OCI-LY1 (cell line): ENCODE results near the gene ZNF688.

Source experiments
- H2AFZ ChIP-seq: fragments of 200-600 bp; sonication (generic), shearing (Covaris generic); 2 replicates; pipeline ENCODE4 v1.6.0; 2014; ENCODE audit warnings: antibody characterized with exemption, mild to moderate bottlenecking, low read length
- H3F3A ChIP-seq: fragments of 200-600 bp; sonication (generic), shearing (Covaris generic); 2 replicates; pipeline ENCODE4 v1.6.0; 2014; ENCODE audit warnings: mild to moderate bottlenecking, antibody characterized with exemption, low read length, moderate library complexity; ENCODE audit not compliant: insufficient read depth
- H3K27ac ChIP-seq: fragments of 200-600 bp; sonication (generic); 2 replicates; pipeline ENCODE4 v1.5.1; 2014; ENCODE audit warnings: low read length, mixed run types, mild to moderate bottlenecking, low read depth; ENCODE audit not compliant: poor library complexity, severe bottlenecking
- H3K27me3 ChIP-seq: fragments of 200-600 bp; sonication (generic); 2 replicates; pipeline ENCODE4 v1.6.0; 2014; ENCODE audit warnings: antibody characterized with exemption, mild to moderate bottlenecking, low read length, moderate library complexity; ENCODE audit not compliant: insufficient read depth
- H3K36me3 ChIP-seq: fragments of 200-600 bp; sonication (generic); 2 replicates; pipeline ENCODE4 v1.6.1; 2014; ENCODE audit warnings: mild to moderate bottlenecking, antibody characterized with exemption, low read length, moderate library complexity, mixed read lengths; ENCODE audit not compliant: insufficient read depth
- H3K4me1 ChIP-seq: fragments of 200-600 bp; sonication (generic); 2 replicates; pipeline ENCODE4 v1.5.1; 2014; ENCODE audit warnings: mild to moderate bottlenecking, low read length, moderate library complexity; ENCODE audit not compliant: insufficient read depth, severe bottlenecking
- H3K4me2 ChIP-seq: fragments of 200-600 bp; sonication (generic), shearing (Covaris generic); 2 replicates; pipeline ENCODE4 v1.6.1; 2014; ENCODE audit warnings: low read length
- H3K4me3 ChIP-seq: fragments of 200-600 bp; sonication (generic); 2 replicates; pipeline ENCODE4 v1.5.1; 2014; ENCODE audit warnings: low read length, low read depth, mild to moderate bottlenecking, mixed read lengths; ENCODE audit not compliant: poor library complexity, severe bottlenecking
- H3K79me2 ChIP-seq: fragments of 200-600 bp; shearing (Covaris generic); 2 replicates; pipeline ENCODE4 v1.6.1; 2016; ENCODE audit warnings: mixed run types, low read length, mixed read lengths; ENCODE audit not compliant: insufficient read depth
- H3K9ac ChIP-seq: fragments of 200-600 bp; sonication (generic), shearing (Covaris generic); 2 replicates; pipeline ENCODE4 v1.6.1; 2014; ENCODE audit warnings: mild to moderate bottlenecking, low read length, mixed read lengths
- H3K9me2 ChIP-seq: fragments of 200-600 bp; sonication (generic), shearing (Covaris generic); 2 replicates; pipeline ENCODE4 v1.6.1; 2014; ENCODE audit warnings: low read depth, mild to moderate bottlenecking, low read length, mixed read lengths
- H3K9me3 ChIP-seq: fragments of 200-600 bp; shearing (Covaris generic); 2 replicates; pipeline ENCODE4 v1.6.1; 2014; ENCODE audit warnings: low read length, mixed read lengths
- H4K20me1 ChIP-seq: fragments of 200-600 bp; sonication (generic), shearing (Covaris generic); 2 replicates; pipeline ENCODE4 v1.6.0; 2016; ENCODE audit warnings: mild to moderate bottlenecking, low read length; ENCODE audit not compliant: insufficient read depth
- CTCF ChIP-seq: fragments of 200-600 bp; sonication (generic), shearing (Covaris generic); IDR thresholded peaks from 2 replicates; pipeline ENCODE4 v1.5.1; 2017; ENCODE audit warnings: mild to moderate bottlenecking, antibody characterized with exemption, low read length, moderate library complexity, mixed read lengths
- EZH2 ChIP-seq: fragments of 200-600 bp; sonication (generic), shearing (Covaris generic); IDR thresholded peaks from 2 replicates; pipeline ENCODE4 v1.8.0; 2017; ENCODE audit warnings: borderline replicate concordance, mixed run types, mild to moderate bottlenecking, antibody characterized with exemption, low read length, moderate library complexity, mixed read lengths

ZNF688 gene

DNA sequence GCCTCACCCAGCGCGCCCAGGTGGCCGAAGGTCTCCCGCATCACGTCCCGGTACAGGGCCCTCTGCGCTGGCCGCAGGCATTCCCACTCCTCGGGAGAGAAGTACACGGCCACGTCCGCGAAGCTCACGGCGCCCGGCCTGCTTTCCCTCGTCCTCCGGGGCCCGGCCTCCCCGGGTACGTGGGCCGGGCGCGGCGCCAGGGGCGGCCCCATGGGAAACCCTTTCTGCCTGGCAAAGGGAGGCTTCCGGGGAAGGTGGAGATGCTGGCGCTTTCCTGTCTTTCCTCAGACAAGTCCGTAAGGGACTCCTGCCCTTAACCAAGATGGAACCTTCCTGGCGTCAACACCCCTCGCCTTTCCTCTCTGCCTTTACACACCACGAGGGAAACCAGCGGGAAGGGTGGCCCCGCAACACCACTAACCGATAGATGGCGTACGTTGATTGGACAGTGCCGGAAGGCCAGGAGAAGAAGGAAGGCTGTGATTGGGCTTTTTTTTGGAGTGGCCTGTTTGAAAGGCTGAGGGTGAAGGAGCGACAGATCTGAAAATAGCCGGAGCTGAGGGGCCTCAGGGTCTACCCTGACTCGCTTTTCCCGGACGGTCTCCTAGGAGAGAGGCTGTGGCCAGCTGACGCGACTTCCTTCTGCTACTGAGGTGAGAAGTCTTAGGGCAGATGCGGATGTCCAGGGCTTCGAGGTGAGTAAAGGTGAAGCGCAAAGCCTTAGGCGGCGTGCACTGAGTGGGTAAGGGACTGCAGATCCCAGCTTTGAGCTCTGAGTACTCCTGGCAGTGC, 14.1 kb upstream of the ZNF688 start, which contains the start of gene ZNF785:
Gene ZNF785, minus strand, starts transcription at position 298 of the 792 bp plus-strand sequence. Its CDS starts 86 bp downstream, at position 212.
- Histone ChIP-seq H2AFZ (0 out of 2 replicates have a peak within 1 kb of the TSS, but pooled peaks have one; percentile 41), H3K9me3 (no peaks in the 10 kb centered on the region)

GRCh38 chr16:30585022-30585399, 13.5 kb upstream of the ZNF688 start:
- Histone ChIP-seq H4K20me1 (no peaks in the 10 kb centered on the region), H3K4me3 (peak overlapping the region; percentile 57), H3K9ac (peak overlapping the region; percentile 59), H3K27ac (no peak overlapping the region), H3K27me3 (no peaks in the 10 kb centered on the region), H3K9me2 (no peaks in the 10 kb centered on the region), H3K9me3 (no peaks in the 10 kb centered on the region), H3K4me2 (peak overlapping the region; percentile 71), H3K36me3 (peaks cover 4% of the 10 kb centered on the region; the same call in 1 of the 2 replicates), H3K79me2 (no peaks in the 10 kb centered on the region), H3K4me1 (peaks cover 24% of the 10 kb centered on the region), H2AFZ (no peak overlapping the region), H3F3A (no peaks in the 10 kb centered on the region)
- TF ChIP-seq EZH2 (no peak), CTCF (no peak)

More for the DNA sequence above, 14.1 kb upstream of the ZNF688 start, which contains the start of gene ZNF785:
- H3K9me2 ChIP-seq: no peaks in the 10 kb centered on the region
- H3K79me2 ChIP-seq: no peaks in the 10 kb centered on the region
- peaks cover 4% of the 10 kb centered on the region; the same call in 1 of the 2 replicates for H3K36me3 ChIP-seq
- no peak within 1 kb of the TSS for H3K27ac ChIP-seq
- peaks cover 24% of the 10 kb centered on the region for H3K4me1 ChIP-seq
- no peaks in the 10 kb centered on the region for H3K27me3 ChIP-seq
- no peaks in the 10 kb centered on the region for H3F3A ChIP-seq
- H4K20me1 ChIP-seq: no peaks in the 10 kb centered on the region
- TF ChIP-seq EZH2: no peak
- TF ChIP-seq CTCF: peak; percentile 50; the same call in 1 of the 2 replicates
- H3K9ac ChIP-seq: peak within 1 kb of the TSS; percentile 59
- H3K4me3 ChIP-seq: peak within 1 kb of the TSS; percentile 57
- H3K4me2 ChIP-seq: peak within 1 kb of the TSS; percentile 71

- H3K27me3 ChIP-seq: no peaks in the 10 kb centered on the region
- no peak overlapping the region for H3K9ac ChIP-seq
- no peak for TF ChIP-seq EZH2
- no peak for TF ChIP-seq CTCF
- no peaks in the 10 kb centered on the region for H3F3A ChIP-seq
- no peaks in the 10 kb centered on the region for H3K79me2 ChIP-seq
- peaks cover 20% of the 10 kb centered on the region for H3K4me1 ChIP-seq
- H3K27ac ChIP-seq: no peak overlapping the region
- H3K4me3 ChIP-seq: no peak overlapping the region
- H2AFZ ChIP-seq: no peak overlapping the region
- H3K36me3 ChIP-seq: peaks cover 20% of the 10 kb centered on the region; the same call in 1 of the 2 replicates
- H4K20me1 ChIP-seq: no peaks in the 10 kb centered on the region
- H3K9me3 ChIP-seq: no peaks in the 10 kb centered on the region
- no peak overlapping the region for H3K4me2 ChIP-seq
- no peaks in the 10 kb centered on the region for H3K9me2 ChIP-seq
Measured at GRCh38 chr16:30582611-30583340, 11.3 kb upstream of the ZNF688 start.
